ENCODE data around the gene TTLL11.

TTLL11 gene

GRCh38 chr9:121889990-121890563 lies 203.0 kb downstream of the TTLL11 start:
- no peak overlapping the region for H3K27ac ChIP-seq
- TF ChIP-seq CTCF (conservative IDR thresholded peaks at IDR 0.05) = no peak
- TF ChIP-seq ZFX (IDR thresholded peaks at IDR 0.05) = no peak

- no peak overlapping the region for H3K27ac ChIP-seq
- no peak for TF ChIP-seq ZFX (IDR thresholded peaks at IDR 0.05)
- no peak for TF ChIP-seq CTCF (conservative IDR thresholded peaks at IDR 0.05)
These were observed 204.7 kb downstream of the TTLL11 start for GRCh38 chr9:121888438-121888775.

GRCh38 chr9:121887553-121888437 lies 205.3 kb downstream of the TTLL11 start:
- TF ChIP-seq CTCF (conservative IDR thresholded peaks at IDR 0.05) (no peak), ZFX (IDR thresholded peaks at IDR 0.05) (no peak)
- no peak overlapping the region for H3K27ac ChIP-seq

- TF ChIP-seq ZFX (IDR thresholded peaks at IDR 0.05) (no peak), CTCF (conservative IDR thresholded peaks at IDR 0.05) (no peak)
- H3K27ac ChIP-seq = no peak overlapping the region
These were observed 206.2 kb downstream of the TTLL11 start for GRCh38 chr9:121886759-121887485.

- H3K27ac ChIP-seq = no peak overlapping the region
- TF ChIP-seq ZFX (IDR thresholded peaks at IDR 0.05) (no peak), CTCF (conservative IDR thresholded peaks at IDR 0.05) (no peak)
These were observed 207.7 kb downstream of the TTLL11 start for GRCh38 chr9:121885345-121885901.

GRCh38 chr9:121884057-121884541 lies 209.0 kb downstream of the TTLL11 start:
- H3K27ac ChIP-seq = no peak overlapping the region
- no peak for TF ChIP-seq CTCF (conservative IDR thresholded peaks at IDR 0.05)
- no peak for TF ChIP-seq ZFX (IDR thresholded peaks at IDR 0.05)

Measured in C4-2B (cell line).